ENCODE results near the gene SOCS2.
A peak's percentile ranks its signal among the peaks of the same experiment; 100 is the strongest.
"Not testable (repeated sequence)": the region's sequence is repeated elsewhere in the genome, so short reads cannot be mapped to it uniquely, and the experiment has no call there.

SOCS2 gene

GRCh38 chr12:93594766-93595311 lies 22.4 kb downstream of the SOCS2 start:
- no peak for DNase-seq

- no peak for DNase-seq
Measured at GRCh38 chr12:93595351-93595750, 22.9 kb downstream of the SOCS2 start.

- no peak for DNase-seq
Measured at GRCh38 chr12:93597608-93598007, 25.1 kb downstream of the SOCS2 start.

- DNase-seq: no peak
Measured at GRCh38 chr12:93599192-93599591, 26.7 kb downstream of the SOCS2 start.

- no peak for DNase-seq
Measured at GRCh38 chr12:93601591-93601990, 29.1 kb downstream of the SOCS2 start.

- peak in 2 of 4 experiments; percentile 8 to 43 for DNase-seq
Measured at GRCh38 chr12:93602897-93603668, 30.6 kb downstream of the SOCS2 start.

- no peak for DNase-seq
Measured at GRCh38 chr12:93603762-93604161, 31.3 kb downstream of the SOCS2 start.

GRCh38 chr12:93608313-93608712 lies 35.8 kb downstream of the SOCS2 start:
- DNase-seq: no peak

GRCh38 chr12:93609281-93610192 lies 37.1 kb downstream of the SOCS2 start:
- DNase-seq: no peak

GRCh38 chr12:93612776-93613175 lies 40.3 kb downstream of the SOCS2 start:
- peak; percentile 39 to 63 (median 54) for DNase-seq

GRCh38 chr12:93614917-93615596 lies 42.6 kb downstream of the SOCS2 start:
- DNase-seq: no peak

- peak; percentile 68 to 86 (median 77) for DNase-seq
Measured at GRCh38 chr12:93616584-93617101, 44.2 kb downstream of the SOCS2 start.

GRCh38 chr12:93618891-93619410 lies 46.5 kb downstream of the SOCS2 start:
- DNase-seq: no peak

- no peak for DNase-seq
Measured at GRCh38 chr12:93621986-93622385, 49.5 kb downstream of the SOCS2 start.

- DNase-seq: no peak
Measured at GRCh38 chr12:93622485-93622884, 50.0 kb downstream of the SOCS2 start.

GRCh38 chr12:93624595-93625294 lies 52.3 kb downstream of the SOCS2 start:
- DNase-seq: peak in 2 of 4 experiments; percentile 9 to 41

- not testable (repeated sequence) for DNase-seq
Measured at GRCh38 chr12:93625295-93625645, 52.8 kb downstream of the SOCS2 start.

GRCh38 chr12:93626160-93626559 lies 53.7 kb downstream of the SOCS2 start:
- DNase-seq: no peak
